GM12874 (cell line): ENCODE measurements around the gene C19orf25.

ENCODE experiments used
- TF ChIP-seq, protein P1 (sequence below): IDR thresholded peaks from 2 replicates; pipeline ENCODE4 v1.5.1; 2011; ENCODE audit warnings: low read depth, mild to moderate bottlenecking, control low read depth, low read length, moderate library complexity; ENCODE audit not compliant: insufficient read depth

C19orf25 gene

DNA sequence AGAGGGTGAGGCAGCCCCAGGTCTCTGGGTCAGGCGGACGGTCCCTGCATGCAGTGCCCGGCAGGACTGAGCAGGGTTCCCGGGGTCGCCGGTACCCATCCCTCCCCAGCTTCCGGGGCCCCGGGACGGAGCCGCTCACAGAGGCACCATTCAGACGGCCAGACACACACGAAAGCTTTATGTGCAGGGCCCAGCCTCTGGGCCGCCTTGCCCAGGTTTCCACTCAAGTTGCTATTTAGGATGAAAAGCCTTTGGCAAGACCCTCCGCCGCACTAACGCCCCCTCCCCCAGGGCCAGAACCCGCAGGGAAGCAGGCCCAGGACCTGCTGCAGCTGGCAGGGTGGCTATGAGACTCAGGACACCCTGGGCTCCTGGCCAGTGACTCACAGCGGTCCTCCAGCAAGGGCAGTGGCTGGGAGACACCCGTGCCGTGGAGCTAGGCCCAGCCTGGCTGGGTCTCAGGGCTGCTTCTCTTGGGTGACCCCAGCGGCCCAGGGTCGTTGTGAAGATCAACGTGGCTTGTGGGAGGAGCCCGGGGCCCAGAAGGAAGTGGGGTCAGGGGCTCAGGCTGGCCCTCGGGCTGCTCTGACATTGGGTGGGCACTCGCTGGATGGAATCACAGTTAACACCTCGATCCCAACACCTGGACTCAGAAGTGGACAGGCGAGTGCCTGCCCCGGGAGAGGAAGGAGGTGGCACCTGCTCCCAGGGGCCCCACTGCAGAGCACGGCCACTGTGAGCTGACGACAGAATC lies 4.8 kb downstream of the C19orf25 start:
- TF ChIP-seq, protein P1, sequence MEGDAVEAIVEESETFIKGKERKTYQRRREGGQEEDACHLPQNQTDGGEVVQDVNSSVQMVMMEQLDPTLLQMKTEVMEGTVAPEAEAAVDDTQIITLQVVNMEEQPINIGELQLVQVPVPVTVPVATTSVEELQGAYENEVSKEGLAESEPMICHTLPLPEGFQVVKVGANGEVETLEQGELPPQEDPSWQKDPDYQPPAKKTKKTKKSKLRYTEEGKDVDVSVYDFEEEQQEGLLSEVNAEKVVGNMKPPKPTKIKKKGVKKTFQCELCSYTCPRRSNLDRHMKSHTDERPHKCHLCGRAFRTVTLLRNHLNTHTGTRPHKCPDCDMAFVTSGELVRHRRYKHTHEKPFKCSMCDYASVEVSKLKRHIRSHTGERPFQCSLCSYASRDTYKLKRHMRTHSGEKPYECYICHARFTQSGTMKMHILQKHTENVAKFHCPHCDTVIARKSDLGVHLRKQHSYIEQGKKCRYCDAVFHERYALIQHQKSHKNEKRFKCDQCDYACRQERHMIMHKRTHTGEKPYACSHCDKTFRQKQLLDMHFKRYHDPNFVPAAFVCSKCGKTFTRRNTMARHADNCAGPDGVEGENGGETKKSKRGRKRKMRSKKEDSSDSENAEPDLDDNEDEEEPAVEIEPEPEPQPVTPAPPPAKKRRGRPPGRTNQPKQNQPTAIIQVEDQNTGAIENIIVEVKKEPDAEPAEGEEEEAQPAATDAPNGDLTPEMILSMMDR: no peak

DNA sequence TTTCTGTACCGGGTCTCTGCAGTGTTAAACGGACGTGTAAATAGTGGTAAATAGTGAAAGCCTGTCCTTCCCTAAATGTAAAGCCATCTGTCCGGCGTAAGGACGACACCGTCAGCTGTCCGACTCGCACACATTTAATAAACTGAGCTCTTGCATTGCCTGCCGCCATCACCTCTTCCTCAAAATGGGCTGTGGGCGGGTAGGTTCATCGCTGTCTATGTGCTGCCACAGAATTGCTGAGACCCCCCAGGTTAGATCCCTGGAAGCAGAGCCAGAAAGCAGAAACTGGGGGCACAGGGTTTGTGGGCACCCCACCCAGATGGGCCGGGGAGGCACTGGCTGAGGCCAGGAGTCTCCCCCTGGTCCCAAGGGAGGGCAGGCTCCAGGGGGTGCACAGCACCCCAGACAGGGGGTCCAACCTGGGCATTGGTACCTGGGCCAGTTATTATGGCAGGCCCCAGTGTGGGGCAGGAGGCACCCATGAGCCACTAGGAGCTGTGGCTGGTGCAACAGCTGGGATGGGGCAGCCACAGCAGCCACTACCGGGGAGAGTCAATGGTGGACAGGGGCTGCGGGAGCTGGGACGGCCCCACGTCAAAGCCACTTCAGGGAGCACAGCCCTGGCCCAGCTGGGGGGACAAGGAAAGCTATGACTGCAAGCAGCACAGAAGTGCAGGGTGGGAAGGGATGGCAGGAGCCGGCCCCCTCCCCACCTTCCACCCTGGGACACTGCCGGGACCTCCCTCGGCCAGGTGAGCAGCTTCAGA lies 5.7 kb downstream of the C19orf25 start:
- TF ChIP-seq, protein P1: no peak

DNA sequence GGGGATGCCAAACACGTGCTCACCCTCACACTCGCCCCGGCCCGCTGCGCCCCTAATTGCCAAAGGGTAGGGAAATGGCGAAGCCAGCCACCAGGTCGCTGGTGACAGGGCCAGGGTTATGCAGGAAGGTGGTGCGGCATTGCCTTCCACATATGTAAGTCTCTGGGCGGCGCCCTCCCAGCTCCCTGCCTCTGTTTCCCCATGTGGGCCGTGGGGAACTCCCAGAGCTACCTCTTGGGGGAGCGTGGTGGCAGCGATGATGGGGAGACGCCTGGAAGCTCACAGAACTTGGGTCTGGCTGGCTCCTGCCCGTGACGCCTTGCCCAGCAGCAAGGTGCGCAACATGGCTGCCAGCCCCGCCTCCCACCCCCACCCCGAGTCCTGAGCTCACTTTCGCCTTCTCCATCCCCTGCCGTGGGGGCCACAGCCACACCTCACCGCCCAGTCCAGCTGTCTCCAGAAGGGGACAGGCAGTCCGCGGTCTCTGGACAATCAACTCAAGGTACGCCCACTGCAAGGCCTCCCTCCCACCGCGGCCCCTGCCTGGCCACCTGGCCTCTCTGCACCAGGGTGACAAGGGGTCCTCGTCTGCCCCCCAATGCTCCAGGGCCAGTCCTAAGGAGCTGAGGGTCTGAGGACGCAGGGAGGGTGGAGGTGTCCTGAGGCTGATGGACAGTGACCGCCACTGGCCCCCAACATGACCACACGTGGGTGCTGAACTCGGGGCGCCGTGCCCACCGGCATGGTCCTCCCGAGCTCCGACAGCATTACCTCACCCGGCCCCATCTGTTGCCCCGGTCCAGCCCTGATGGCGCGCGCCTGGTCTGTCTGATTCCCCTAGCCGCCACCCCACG lies 6.6 kb downstream of the C19orf25 start:
- TF ChIP-seq, protein P1: no peak

DNA sequence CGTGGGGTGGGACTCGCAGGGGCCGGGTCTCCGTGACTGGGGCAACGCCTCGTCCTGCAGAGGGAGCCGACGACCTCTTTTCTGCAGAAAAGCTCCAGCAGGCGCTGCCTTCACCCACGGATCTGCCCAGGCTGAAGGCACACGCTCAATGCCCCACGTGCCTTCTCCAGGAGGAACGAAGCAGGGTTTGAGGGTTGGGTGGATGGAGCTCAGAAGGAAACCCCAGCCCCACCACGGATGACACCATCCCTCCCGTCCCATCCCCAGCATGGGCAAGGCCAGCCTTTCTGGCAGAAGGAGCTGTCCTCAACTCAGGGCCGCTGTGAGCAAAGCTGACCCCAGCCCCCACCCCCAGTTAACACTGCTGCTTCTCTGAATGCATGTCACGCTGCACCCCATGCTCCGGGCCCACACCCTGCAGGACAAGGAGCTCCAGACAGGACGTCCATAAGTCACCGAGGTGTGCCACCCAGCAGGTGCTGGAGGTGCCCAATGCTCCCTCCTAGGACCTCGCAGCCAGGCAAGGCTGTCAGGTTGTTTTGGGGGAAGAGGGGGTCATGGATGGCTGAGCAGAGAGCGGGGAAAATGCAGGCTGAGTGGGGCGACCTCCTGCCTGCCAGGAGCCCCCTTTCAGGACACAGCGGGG lies 7.4 kb downstream of the C19orf25 start:
- TF ChIP-seq, protein P1: no peak

DNA sequence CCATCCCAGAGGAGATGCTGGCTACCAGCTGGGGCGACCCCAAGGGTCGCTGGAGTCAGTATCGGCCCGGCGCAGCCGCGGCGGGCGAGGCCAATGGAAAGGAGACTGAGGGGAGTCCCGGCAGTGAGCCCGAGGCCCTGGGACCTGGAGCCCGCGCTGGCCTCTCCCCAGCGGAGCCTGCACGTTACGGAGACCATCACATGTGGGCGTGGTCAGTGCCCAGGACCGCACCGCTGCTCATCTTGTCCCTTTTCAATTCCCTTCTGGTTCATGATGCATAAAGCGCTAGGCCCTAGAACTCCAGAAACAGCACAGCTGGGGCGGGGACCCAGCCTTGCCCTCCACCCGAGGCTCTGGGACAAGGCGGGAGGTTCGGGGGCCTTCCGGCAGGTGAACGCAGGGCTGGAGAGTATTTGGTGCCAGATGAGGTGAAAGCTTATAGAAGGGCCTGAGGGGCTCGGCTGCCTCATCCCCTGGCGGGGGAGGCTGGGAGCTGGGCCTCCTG lies 8.0 kb downstream of the C19orf25 start:
- TF ChIP-seq, protein P1: no peak

DNA sequence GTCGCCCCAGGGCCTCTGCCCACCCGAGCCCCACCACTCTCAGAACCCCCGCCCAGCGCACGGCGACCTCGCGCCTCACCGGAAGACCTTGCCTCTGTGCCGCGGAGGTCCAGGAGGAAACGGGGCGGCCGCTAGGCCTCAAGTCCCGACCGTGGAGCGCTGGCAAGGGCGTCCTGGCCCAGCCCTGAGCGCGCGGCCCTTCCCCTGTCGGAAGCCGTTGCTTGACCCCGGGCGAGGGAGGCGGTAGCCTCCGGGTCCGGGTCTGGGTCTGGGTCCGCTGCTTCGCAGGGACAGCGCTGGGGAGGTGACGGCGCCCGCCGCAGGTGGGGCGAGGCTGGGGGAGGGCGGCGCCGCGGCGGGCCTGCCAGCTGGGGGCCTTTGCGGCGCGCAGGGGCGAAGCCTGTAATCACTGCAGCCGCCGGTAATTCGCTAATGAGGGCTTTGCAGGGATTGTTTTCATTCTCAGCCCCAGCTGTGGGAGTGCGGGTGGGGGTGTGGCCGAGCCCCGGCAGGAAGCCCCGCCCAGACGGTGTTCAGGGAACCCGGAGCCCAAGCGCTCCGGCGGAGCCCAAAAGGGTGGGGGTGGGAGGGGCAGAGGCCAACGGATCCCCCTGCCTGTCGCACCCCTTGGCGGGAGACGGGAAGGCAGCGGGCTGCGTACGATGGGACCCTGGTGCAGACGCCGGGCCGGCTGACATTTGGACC lies 8.6 kb downstream of the C19orf25 start:
- TF ChIP-seq, protein P1: no peak
